Measurements from ENCODE around the gene ETNK1.
"Not testable (repeated sequence)": the region's sequence is repeated elsewhere in the genome, so short reads cannot be mapped to it uniquely, and the experiment has no call there.

Gene ETNK1

GRCh38 chr12:22698576-22698975 lies 73.6 kb downstream of the ETNK1 start:
- TF ChIP-seq CTCF (IDR thresholded peaks at IDR 0.05; ENCODE audit: low read depth, low read length), result no peak
- Histone ChIP-seq H3K4me3 (ENCODE audit: low read depth, low read length) (no peak overlapping the region), H3K9me3 (no peaks in the 10 kb centered on the region), H3K27me3 (no peaks in the 10 kb centered on the region), H3K36me3 (no peaks in the 10 kb centered on the region), H3K4me1 (no peaks in the 10 kb centered on the region)
- DNase-seq, result no peak

- not testable (repeated sequence) for DNase-seq; H3K36me3 ChIP-seq; H3K4me3 ChIP-seq (ENCODE audit: low read depth, low read length)
These were observed 74.7 kb downstream of the ETNK1 start for GRCh38 chr12:22699705-22700104.

GRCh38 chr12:22700106-22700505 lies 75.1 kb downstream of the ETNK1 start:
- TF ChIP-seq CTCF (IDR thresholded peaks at IDR 0.05; ENCODE audit: low read depth, low read length), result no peak
- H3K4me3 ChIP-seq (ENCODE audit: low read depth, low read length), result no peak overlapping the region
- no peaks in the 10 kb centered on the region for H3K27me3 ChIP-seq
- no peaks in the 10 kb centered on the region for H3K9me3 ChIP-seq
- DNase-seq, result no peak
- H3K4me1 ChIP-seq, result no peaks in the 10 kb centered on the region
- H3K36me3 ChIP-seq, result no peaks in the 10 kb centered on the region

More at GRCh38 chr12:22699705-22700104, 74.7 kb downstream of the ETNK1 start:
- H3K4me1 ChIP-seq, H3K27me3 ChIP-seq, H3K9me3 ChIP-seq: not testable (repeated sequence)

- not testable (repeated sequence) for H3K4me3 ChIP-seq (ENCODE audit: low read depth, low read length); H3K36me3 ChIP-seq; DNase-seq; H3K27me3 ChIP-seq; H3K4me1 ChIP-seq; H3K9me3 ChIP-seq
These were observed 76.3 kb downstream of the ETNK1 start for GRCh38 chr12:22701216-22701809.

- Histone ChIP-seq H3K27me3 (no peaks in the 10 kb centered on the region), H3K4me3 (ENCODE audit: low read depth, low read length) (no peak overlapping the region), H3K9me3 (no peaks in the 10 kb centered on the region), H3K36me3 (no peaks in the 10 kb centered on the region), H3K4me1 (no peaks in the 10 kb centered on the region)
- TF ChIP-seq CTCF (IDR thresholded peaks at IDR 0.05; ENCODE audit: low read depth, low read length), result no peak
- no peak for DNase-seq
These were observed 77.7 kb downstream of the ETNK1 start for GRCh38 chr12:22702690-22703089.

GRCh38 chr12:22709292-22709691 lies 84.3 kb downstream of the ETNK1 start:
- Histone ChIP-seq H3K9me3 (no peaks in the 10 kb centered on the region), H3K4me3 (ENCODE audit: low read depth, low read length) (no peak overlapping the region), H3K4me1 (no peaks in the 10 kb centered on the region), H3K27me3 (no peaks in the 10 kb centered on the region), H3K36me3 (no peaks in the 10 kb centered on the region)
- peak; percentile 69 for TF ChIP-seq CTCF (IDR thresholded peaks at IDR 0.05; ENCODE audit: low read depth, low read length)
- no peak for DNase-seq

- TF ChIP-seq CTCF (IDR thresholded peaks at IDR 0.05; ENCODE audit: low read depth, low read length), result no peak
- Histone ChIP-seq H3K9me3 (no peaks in the 10 kb centered on the region), H3K4me3 (ENCODE audit: low read depth, low read length) (no peak overlapping the region), H3K27me3 (no peaks in the 10 kb centered on the region), H3K36me3 (no peaks in the 10 kb centered on the region), H3K4me1 (no peaks in the 10 kb centered on the region)
- no peak for DNase-seq
These were observed 87.1 kb downstream of the ETNK1 start for GRCh38 chr12:22712083-22712482.

Measured in BE2C (cell line).